T-helper 2 cell treated with Interferon-gamma antibody and Interleukin-4, amounts not matched to agents 5 μg/mL and 100 μg/mL, for 36 hours (primary cell): Measurements from ENCODE around the gene ZNF341.
A peak's percentile ranks its signal among the peaks of the same experiment; 100 is the strongest.

ENCODE experiments used
- DNase-seq: peaks from one replicate; pipeline ENCODE4 v3.0.0; 2021; ENCODE audit warnings: low spot score
- H3K27ac Mint-ChIP-seq: one replicate; pipeline ENCODE4 v1.8.0; 2021; ENCODE audit warnings: mild to moderate bottlenecking, mixed read lengths
- H3K27me3 Mint-ChIP-seq: one replicate; pipeline ENCODE4 v1.8.0; 2021; ENCODE audit warnings: low read depth, mixed read lengths
- H3K36me3 Mint-ChIP-seq: one replicate; pipeline ENCODE4 v1.8.0; 2021; ENCODE audit warnings: low read depth, mixed read lengths
- H3K4me1 Mint-ChIP-seq: one replicate; pipeline ENCODE4 v1.8.0; 2021; ENCODE audit warnings: low read depth, mixed read lengths
- H3K4me3 Mint-ChIP-seq: one replicate; pipeline ENCODE4 v1.8.0; 2022; ENCODE audit warnings: mild to moderate bottlenecking, moderate library complexity, mixed read lengths
- H3K9me3 Mint-ChIP-seq: one replicate; pipeline ENCODE4 v1.8.0; 2021; ENCODE audit warnings: mixed read lengths

Gene ZNF341

DNA sequence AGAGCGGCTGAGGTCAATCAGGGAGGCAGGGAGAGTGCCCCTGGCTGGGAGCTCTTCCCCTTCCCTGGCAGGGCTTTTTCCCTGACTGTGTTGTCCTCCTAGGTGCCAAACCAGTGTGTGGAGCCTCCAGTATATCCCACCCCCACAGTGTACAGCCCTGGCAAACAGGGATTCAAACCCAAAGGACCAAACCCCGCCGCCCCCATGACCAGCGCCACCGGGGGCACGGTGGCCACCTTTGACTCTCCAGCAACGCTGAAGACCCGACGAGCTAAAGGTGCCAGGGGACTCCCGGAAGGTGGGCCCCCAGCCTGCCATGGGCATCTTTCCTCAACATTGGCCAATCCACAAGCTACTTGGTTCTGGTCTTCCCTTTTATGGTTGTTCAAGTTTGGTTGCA lies 25.2 kb downstream of the ZNF341 start:
- peaks cover 4% of the 10 kb centered on the region for H3K9me3 Mint-ChIP-seq
- H3K4me3 Mint-ChIP-seq: no peak overlapping the region
- DNase-seq: no peak
- no peaks in the 10 kb centered on the region for H3K27me3 Mint-ChIP-seq
- H3K36me3 Mint-ChIP-seq: peaks cover 34% of the 10 kb centered on the region
- no peak overlapping the region for H3K27ac Mint-ChIP-seq
- H3K4me1 Mint-ChIP-seq: no peaks in the 10 kb centered on the region

DNA sequence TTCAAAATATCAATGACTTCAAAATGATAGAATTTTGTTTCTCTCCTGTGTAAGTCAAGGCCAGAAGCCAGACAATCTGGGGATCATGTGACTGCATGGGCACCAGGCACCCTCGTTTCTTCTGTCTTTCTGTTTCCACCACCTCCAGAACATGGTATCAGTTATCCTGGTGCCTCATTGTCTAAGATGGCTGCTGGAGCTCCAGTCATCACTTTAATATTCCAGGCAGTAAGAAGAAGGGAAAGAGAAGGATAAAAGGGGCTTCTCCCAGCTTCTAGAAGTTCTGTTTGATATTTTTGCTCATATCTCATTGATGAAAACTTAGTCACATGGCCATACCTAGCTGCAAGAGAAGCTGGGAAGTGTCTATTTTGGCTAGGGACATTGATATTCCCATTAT lies 25.7 kb downstream of the ZNF341 start:
- no peaks in the 10 kb centered on the region for H3K27me3 Mint-ChIP-seq

DNA sequence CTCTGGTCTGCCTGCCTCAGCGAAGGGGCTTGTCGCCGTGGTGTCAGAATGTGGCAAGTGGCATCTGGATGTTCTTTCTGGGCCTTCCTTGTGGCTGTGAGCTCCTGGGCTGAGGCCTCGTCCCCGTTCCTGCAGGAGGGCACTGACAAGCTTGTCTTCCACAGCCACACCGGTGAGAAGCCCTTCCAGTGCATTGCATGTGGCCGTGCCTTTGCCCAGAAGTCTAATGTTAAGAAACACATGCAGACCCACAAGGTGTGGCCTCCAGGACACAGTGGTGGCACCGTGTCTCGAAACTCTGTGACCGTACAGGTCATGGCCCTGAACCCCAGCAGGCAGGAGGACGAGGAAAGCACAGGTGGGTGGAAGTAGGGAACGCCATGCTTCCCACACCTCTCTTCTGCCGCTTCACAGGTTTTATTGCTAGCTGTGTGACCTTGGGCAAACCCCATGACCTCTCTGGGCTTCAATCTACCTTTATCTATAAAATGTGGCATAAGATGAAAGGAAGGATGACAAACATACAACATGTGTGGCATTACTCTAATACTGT lies 30.0 kb downstream of the ZNF341 start:
- Mint-ChIP-seq H3K27ac (no peak overlapping the region), H3K27me3 (no peaks in the 10 kb centered on the region), H3K9me3 (peaks cover 4% of the 10 kb centered on the region), H3K36me3 (peaks cover 21% of the 10 kb centered on the region), H3K4me3 (no peak overlapping the region), H3K4me1 (no peaks in the 10 kb centered on the region)
- DNase-seq: no peak

More for the DNA sequence above, 25.7 kb downstream of the ZNF341 start:
- peaks cover 35% of the 10 kb centered on the region for H3K36me3 Mint-ChIP-seq
- no peak for DNase-seq
- no peaks in the 10 kb centered on the region for H3K4me1 Mint-ChIP-seq
- no peak overlapping the region for H3K27ac Mint-ChIP-seq
- peaks cover 4% of the 10 kb centered on the region for H3K9me3 Mint-ChIP-seq
- H3K4me3 Mint-ChIP-seq: no peak overlapping the region

DNA sequence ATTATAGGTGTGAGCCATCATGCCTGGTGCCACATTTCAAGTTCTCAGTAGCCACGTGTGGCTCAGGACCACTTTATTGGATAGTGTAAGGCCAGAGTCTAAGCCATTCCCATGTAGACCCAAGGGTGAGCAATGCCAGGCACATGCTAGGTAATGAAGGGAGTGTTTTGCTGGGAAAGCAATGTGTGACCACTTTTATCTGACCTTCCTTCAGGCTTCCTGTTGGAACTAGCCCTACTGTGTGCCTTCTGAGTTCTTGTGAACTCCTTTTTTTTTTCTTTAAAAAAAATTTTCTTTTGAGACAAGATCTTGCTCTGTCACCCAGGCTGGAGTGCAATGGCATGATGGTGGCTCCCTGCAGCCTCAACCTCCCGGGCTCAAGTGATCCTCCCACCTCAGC lies 33.3 kb downstream of the ZNF341 start:
- H3K27ac Mint-ChIP-seq: no peak overlapping the region
- no peaks in the 10 kb centered on the region for H3K4me1 Mint-ChIP-seq
- H3K4me3 Mint-ChIP-seq: no peak overlapping the region
- no peak for DNase-seq
- no peaks in the 10 kb centered on the region for H3K9me3 Mint-ChIP-seq
- H3K27me3 Mint-ChIP-seq: no peaks in the 10 kb centered on the region
- H3K36me3 Mint-ChIP-seq: peaks cover 10% of the 10 kb centered on the region

DNA sequence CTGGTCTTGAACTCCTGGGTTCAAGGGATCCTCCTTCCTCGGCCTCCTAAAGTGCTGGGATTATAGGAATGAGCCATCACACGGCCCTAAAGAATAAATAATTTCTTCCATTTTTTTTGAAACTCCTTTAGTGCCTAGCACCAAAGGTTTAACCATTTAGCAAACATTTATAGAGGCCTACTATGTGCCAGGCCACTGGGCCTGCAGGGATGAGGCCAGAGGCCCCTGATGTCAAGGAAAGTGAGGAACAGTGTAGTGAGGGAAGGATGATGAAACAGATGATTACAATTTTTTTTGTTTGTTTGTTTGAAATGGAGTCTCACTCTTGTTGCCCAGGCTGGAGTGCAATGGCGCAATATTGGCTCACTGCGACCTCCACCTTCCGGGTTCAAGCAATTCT lies 33.8 kb downstream of the ZNF341 start:
- Mint-ChIP-seq H3K36me3 (peaks cover 10% of the 10 kb centered on the region), H3K4me3 (no peak overlapping the region), H3K4me1 (no peaks in the 10 kb centered on the region), H3K27ac (no peak overlapping the region), H3K27me3 (no peaks in the 10 kb centered on the region), H3K9me3 (no peaks in the 10 kb centered on the region)
- DNase-seq: no peak

DNA sequence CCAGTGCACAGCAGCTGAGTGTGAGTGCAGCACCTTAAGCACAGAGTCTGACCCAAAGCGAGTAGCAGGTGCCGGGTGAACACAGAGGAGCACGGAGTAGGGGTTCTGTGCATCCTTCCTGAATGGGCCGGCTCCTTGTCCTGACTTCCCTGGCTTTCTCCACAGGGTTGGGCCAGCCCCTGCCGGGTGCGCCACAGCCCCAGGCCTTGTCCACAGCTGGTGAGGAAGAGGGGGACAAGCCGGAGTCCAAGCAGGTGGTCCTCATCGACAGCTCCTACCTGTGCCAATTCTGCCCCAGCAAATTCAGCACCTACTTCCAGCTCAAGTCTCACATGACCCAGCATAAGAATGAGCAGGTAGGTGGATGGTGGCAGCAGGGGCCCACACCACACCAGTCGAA lies 34.9 kb downstream of the ZNF341 start:
- H3K36me3 Mint-ChIP-seq: peaks cover 9% of the 10 kb centered on the region
- no peak overlapping the region for H3K4me3 Mint-ChIP-seq
- no peaks in the 10 kb centered on the region for H3K9me3 Mint-ChIP-seq
- no peaks in the 10 kb centered on the region for H3K27me3 Mint-ChIP-seq
- H3K4me1 Mint-ChIP-seq: no peaks in the 10 kb centered on the region
- no peak overlapping the region for H3K27ac Mint-ChIP-seq
- DNase-seq: no peak

DNA sequence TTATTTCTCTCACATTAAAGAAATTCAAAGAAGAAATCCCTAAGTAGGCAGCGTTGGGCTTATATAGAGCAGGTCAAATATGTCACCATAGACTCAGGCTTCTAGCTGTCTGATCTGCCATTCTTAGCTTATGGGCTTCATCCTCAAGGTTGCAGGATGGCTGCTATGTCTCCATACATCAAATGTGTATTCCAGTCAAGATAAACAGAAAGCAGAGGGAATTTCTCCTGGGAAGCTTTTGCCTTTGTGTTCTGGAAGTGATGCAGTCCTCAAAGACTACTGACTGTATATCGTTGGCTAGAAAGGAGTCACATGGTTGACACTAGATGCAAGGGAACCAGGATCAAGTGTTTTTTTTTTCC lies 36.0 kb downstream of the ZNF341 start:
- Mint-ChIP-seq H3K9me3 (no peaks in the 10 kb centered on the region), H3K27ac (no peak overlapping the region), H3K36me3 (peaks cover 6% of the 10 kb centered on the region), H3K27me3 (no peaks in the 10 kb centered on the region), H3K4me1 (no peaks in the 10 kb centered on the region), H3K4me3 (no peak overlapping the region)
- no peak for DNase-seq

DNA sequence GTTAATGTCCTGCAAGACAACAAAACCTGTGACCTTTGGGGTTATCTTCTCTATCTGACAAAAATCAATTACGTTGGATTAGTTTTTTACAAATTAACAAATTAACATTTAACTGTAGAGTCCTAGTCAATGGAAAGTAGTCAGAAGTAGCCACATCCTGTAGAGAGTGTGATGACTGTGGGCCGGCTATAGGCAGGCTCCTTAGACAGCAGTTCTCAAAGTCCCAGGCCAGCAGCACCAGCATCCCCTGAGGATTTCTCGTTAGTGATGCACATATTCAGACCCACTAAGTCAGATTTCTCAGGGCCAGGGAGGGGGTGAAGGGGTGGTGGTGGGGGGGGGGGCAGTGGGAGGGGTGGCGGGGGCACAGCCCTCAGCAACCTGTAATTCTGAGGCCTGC lies 37.2 kb downstream of the ZNF341 start:
- H3K4me1 Mint-ChIP-seq: no peaks in the 10 kb centered on the region
- no peaks in the 10 kb centered on the region for H3K27me3 Mint-ChIP-seq
- DNase-seq: no peak
- no peaks in the 10 kb centered on the region for H3K9me3 Mint-ChIP-seq
- H3K36me3 Mint-ChIP-seq: peaks cover 6% of the 10 kb centered on the region
- H3K4me3 Mint-ChIP-seq: no peak overlapping the region
- peak overlapping the region; percentile 36 for H3K27ac Mint-ChIP-seq

DNA sequence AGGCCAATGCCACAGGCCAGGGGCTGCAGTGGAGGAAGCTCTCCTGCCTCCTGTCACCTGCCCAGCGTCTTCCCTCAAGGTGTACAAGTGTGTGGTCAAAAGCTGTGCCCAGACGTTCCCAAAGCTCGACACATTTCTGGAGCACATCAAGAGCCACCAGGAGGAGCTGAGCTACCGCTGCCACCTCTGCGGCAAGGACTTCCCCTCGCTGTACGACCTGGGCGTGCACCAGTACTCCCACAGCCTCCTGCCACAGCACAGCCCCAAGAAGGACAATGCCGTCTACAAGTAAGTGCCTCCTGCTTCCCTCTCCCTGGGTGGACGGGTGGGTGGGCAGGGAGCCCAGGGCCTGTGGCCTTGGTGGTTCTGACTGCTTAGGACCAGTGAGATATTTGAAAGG lies 38.2 kb downstream of the ZNF341 start:
- H3K9me3 Mint-ChIP-seq: no peaks in the 10 kb centered on the region
- no peak overlapping the region for H3K27ac Mint-ChIP-seq
- DNase-seq: no peak
- H3K4me1 Mint-ChIP-seq: no peaks in the 10 kb centered on the region
- no peaks in the 10 kb centered on the region for H3K27me3 Mint-ChIP-seq
- H3K4me3 Mint-ChIP-seq: no peak overlapping the region
- H3K36me3 Mint-ChIP-seq: peaks cover 6% of the 10 kb centered on the region

DNA sequence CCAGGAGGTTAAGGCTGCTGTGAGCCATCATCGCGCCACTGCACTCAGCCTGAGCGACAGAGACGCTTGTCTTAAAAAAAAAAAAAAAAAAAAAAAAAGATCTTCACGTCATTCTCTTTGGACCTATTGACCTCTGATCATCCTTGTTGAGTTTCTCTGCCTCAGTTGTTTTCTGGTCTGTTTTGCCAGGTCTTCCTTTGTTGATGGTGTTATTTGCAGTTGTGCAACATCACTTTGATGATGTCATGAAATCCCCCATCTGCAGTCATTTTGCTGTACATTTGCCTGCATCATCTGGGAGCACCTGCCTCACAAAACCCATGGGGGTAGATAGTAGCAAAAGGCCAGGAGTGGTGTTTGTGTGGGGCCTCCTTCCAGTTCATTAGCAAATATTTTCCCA lies 40.1 kb downstream of the ZNF341 start:
- no peak for DNase-seq
- H3K27ac Mint-ChIP-seq: no peak overlapping the region
- H3K36me3 Mint-ChIP-seq: peaks cover 5% of the 10 kb centered on the region
- no peaks in the 10 kb centered on the region for H3K9me3 Mint-ChIP-seq
- no peaks in the 10 kb centered on the region for H3K27me3 Mint-ChIP-seq
- no peaks in the 10 kb centered on the region for H3K4me1 Mint-ChIP-seq
- H3K4me3 Mint-ChIP-seq: no peak overlapping the region

DNA sequence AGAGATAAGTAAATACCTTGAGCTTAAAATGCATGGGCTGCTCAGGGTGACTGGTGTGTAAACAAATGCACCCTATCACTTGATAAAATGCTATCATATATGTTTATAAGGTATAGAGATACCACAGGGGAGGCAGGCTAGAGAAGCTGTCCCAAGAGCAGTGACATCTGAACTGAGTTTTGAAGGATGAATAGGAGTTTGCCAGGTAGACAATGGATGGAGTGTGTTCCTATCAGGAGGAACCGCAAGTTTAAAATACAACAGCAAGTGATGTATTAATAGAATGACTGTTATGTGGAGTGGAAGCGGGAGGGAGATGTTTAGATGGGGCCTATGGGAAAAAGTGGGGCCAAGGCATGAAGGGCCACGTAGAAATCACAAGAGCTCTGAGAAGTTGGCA lies 40.6 kb downstream of the ZNF341 start:
- H3K27me3 Mint-ChIP-seq: no peaks in the 10 kb centered on the region
- no peak overlapping the region for H3K27ac Mint-ChIP-seq

DNA sequence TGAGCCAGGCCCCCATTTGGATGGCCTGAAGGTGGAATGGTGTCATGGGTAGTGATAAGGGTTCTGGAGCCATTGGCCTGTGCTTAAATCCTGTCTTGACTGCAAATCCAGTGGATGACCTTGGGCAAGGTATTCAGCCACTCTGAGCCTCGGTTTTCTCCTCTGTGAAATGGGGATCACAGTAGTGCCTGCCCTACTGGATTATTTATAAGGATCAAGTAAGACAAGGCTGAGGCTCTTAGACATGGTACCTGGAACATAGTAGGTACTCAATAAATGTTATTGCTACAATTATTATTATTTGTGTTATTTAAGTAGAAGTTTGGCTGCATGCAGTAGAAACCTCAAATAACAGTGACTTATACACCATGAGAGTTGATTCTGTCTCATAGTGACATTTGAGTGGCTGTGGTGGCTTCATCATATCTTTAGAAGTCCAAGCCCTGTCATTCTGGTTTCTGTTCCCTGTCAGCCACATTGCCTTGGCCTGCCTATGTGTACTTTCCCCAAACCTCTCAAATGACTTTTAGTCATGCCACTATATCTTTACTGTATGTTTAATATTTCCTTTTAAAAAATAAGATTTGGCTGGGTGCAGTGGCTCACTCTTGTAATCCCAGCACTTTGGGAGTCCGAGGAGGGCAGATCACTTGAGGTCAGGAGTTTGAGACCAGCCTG lies 41.8 kb downstream of the ZNF341 start:
- no peaks in the 10 kb centered on the region for H3K9me3 Mint-ChIP-seq
- peaks cover 2% of the 10 kb centered on the region for H3K36me3 Mint-ChIP-seq
- no peak overlapping the region for H3K4me3 Mint-ChIP-seq
- H3K27me3 Mint-ChIP-seq: no peaks in the 10 kb centered on the region
- peak; percentile 53 for DNase-seq
- H3K27ac Mint-ChIP-seq: no peak overlapping the region
- H3K4me1 Mint-ChIP-seq: peaks cover 1% of the 10 kb centered on the region

More for the DNA sequence above, 40.6 kb downstream of the ZNF341 start:
- H3K4me1 Mint-ChIP-seq: no peaks in the 10 kb centered on the region
- no peak overlapping the region for H3K4me3 Mint-ChIP-seq
- no peak for DNase-seq
- no peaks in the 10 kb centered on the region for H3K9me3 Mint-ChIP-seq
- H3K36me3 Mint-ChIP-seq: peaks cover 5% of the 10 kb centered on the region

DNA sequence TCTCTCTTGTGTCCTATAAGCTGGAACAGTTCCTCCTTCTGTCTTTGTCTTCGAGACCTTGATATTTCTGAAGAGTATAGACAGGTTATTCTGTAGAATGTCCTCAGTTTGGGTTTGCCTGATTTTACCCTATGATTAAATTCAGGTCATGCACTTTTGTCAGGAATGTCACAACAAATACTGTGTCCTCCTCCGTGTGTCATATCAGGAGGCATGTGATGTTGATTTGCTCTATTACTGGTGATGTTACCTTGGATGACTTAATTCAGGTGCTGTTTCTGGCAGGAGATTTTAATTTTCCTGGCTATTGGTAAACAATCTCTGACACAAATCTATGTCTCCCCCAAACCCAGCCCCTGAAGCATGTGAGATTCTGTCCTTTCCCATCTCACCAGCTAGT lies 46.0 kb downstream of the ZNF341 start:
- H3K4me3 Mint-ChIP-seq: no peak overlapping the region
- no peaks in the 10 kb centered on the region for H3K27me3 Mint-ChIP-seq
- H3K4me1 Mint-ChIP-seq: peaks cover 15% of the 10 kb centered on the region
- no peak overlapping the region for H3K27ac Mint-ChIP-seq
- no peak for DNase-seq
- no peaks in the 10 kb centered on the region for H3K9me3 Mint-ChIP-seq
- peaks cover 8% of the 10 kb centered on the region for H3K36me3 Mint-ChIP-seq

DNA sequence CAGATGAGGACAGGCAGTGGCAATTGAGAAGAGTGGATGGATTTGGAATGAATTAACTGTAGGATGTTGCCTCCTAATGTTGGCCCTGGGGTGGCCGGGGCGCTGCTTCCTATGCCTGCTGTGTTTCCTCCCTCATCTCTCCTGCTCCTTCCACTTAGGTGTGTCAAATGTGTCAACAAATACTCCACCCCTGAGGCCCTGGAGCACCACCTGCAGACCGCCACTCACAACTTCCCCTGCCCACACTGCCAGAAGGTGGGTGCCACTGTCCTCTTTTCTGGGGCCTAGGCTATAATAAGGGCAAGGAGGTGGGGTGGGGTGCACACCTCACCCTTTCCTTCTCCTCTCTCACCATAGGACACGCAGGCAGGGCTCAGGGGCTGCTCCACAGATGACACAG lies 49.3 kb downstream of the ZNF341 start:
- no peak for DNase-seq
- Mint-ChIP-seq H3K36me3 (peaks cover 12% of the 10 kb centered on the region), H3K4me1 (peaks cover 18% of the 10 kb centered on the region), H3K4me3 (no peak overlapping the region), H3K27ac (peak overlapping the region; percentile 3), H3K9me3 (no peaks in the 10 kb centered on the region), H3K27me3 (no peaks in the 10 kb centered on the region)

DNA sequence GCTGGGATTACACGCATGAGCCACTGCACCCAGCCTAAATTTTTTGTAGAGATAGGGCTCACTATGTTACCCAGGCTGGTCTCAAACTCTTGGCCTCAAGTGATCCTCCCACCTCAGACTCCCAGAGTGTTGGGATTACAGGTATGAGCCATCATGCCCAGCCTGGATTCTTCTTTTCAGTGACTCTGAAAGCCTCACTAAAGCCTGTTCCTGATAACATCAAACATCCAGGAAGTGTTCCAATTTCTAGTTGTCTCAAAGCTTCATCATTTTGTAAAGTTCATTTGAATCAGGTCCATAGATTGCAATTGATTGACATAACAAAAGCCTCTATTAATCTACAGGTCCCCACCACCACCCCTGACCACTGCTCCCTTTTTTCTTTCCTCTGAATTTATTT lies 50.1 kb downstream of the ZNF341 start:
- Mint-ChIP-seq H3K4me3 (no peak overlapping the region), H3K36me3 (peaks cover 12% of the 10 kb centered on the region), H3K27ac (no peak overlapping the region), H3K4me1 (peaks cover 22% of the 10 kb centered on the region), H3K27me3 (no peaks in the 10 kb centered on the region), H3K9me3 (no peaks in the 10 kb centered on the region)
- no peak for DNase-seq
